Loucy (cell line): Measurements from ENCODE around the gene PDE4C.

Experiments
- H2AFZ ChIP-seq: fragments of 200-600 bp; sonication (generic); 2 replicates; pipeline ENCODE4 v1.6.0; 2016; ENCODE audit warnings: antibody characterized with exemption, mild to moderate bottlenecking, low read length, moderate library complexity
- H3F3A ChIP-seq: fragments of 200-600 bp; 2 replicates; pipeline ENCODE4 v1.6.0; 2016; ENCODE audit warnings: antibody characterized with exemption, low read depth, mild to moderate bottlenecking
- H3K27me3 ChIP-seq: fragments of 200-600 bp; sonication (generic); 2 replicates; pipeline ENCODE4 v1.6.1; 2014; ENCODE audit warnings: low read length, mild to moderate bottlenecking; ENCODE audit not compliant: insufficient read depth, poor library complexity, severe bottlenecking
- H3K36me3 ChIP-seq: fragments of 200-600 bp; sonication (generic); 2 replicates; pipeline ENCODE4 v1.6.1; 2016; ENCODE audit warnings: low read length; ENCODE audit not compliant: insufficient read depth
- H3K4me1 ChIP-seq: fragments of 200-600 bp; sonication (generic); 2 replicates; pipeline ENCODE4 v1.5.1; 2014; ENCODE audit warnings: low read length, mild to moderate bottlenecking; ENCODE audit not compliant: insufficient read depth, poor library complexity, severe bottlenecking
- H3K4me2 ChIP-seq: fragments of 200-600 bp; sonication (generic); 2 replicates; pipeline ENCODE4 v1.6.0; 2014; ENCODE audit warnings: antibody characterized with exemption, low read length, low read depth, mild to moderate bottlenecking; ENCODE audit not compliant: poor library complexity, severe bottlenecking
- H3K4me3 ChIP-seq: fragments of 200-600 bp; sonication (generic); 2 replicates; pipeline ENCODE4 v1.5.1; 2014; ENCODE audit warnings: low read length, mild to moderate bottlenecking, mixed read lengths; ENCODE audit not compliant: poor library complexity, severe bottlenecking
- H3K79me2 ChIP-seq: fragments of 200-600 bp; sonication (generic); 2 replicates; pipeline ENCODE4 v1.6.1; 2014; ENCODE audit warnings: low read length; ENCODE audit not compliant: insufficient read depth
- H3K9ac ChIP-seq: fragments of 200-600 bp; sonication (generic); 2 replicates; pipeline ENCODE4 v1.6.0; 2014; ENCODE audit warnings: mild to moderate bottlenecking, low read depth, low read length, moderate library complexity; ENCODE audit not compliant: poor library complexity, severe bottlenecking
- H3K9me2 ChIP-seq: fragments of 200-600 bp; sonication (generic); replicated peaks from 2 replicates; pipeline ENCODE4 v1.6.1; 2016; ENCODE audit warnings: low read depth, low read length, mixed read lengths
- H3K9me3 ChIP-seq: fragments of 200-600 bp; sonication (generic); 2 replicates; pipeline ENCODE4 v1.6.1; 2014; ENCODE audit warnings: mild to moderate bottlenecking, antibody characterized with exemption, low read length, low read depth; ENCODE audit not compliant: insufficient read depth
- H4K20me1 ChIP-seq: fragments of 200-600 bp; sonication (generic); 2 replicates; pipeline ENCODE4 v1.6.0; 2014; ENCODE audit warnings: antibody characterized with exemption, low read length, mild to moderate bottlenecking; ENCODE audit not compliant: insufficient read depth, poor library complexity, severe bottlenecking
- EZH2phosphoT487 ChIP-seq: fragments of 200-600 bp; IDR thresholded peaks from 2 replicates; pipeline ENCODE4 v1.6.1; 2018; ENCODE audit warnings: antibody characterized with exemption, mild to moderate bottlenecking, moderate library complexity, borderline replicate concordance
- TF ChIP-seq, protein P1 (sequence below): fragments of 200-600 bp; sonication (generic); conservative IDR thresholded peaks from 2 replicates; pipeline ENCODE4 v1.5.1; 2014; ENCODE audit warnings: mild to moderate bottlenecking, antibody characterized with exemption, low read length

The PDE4C gene

DNA sequence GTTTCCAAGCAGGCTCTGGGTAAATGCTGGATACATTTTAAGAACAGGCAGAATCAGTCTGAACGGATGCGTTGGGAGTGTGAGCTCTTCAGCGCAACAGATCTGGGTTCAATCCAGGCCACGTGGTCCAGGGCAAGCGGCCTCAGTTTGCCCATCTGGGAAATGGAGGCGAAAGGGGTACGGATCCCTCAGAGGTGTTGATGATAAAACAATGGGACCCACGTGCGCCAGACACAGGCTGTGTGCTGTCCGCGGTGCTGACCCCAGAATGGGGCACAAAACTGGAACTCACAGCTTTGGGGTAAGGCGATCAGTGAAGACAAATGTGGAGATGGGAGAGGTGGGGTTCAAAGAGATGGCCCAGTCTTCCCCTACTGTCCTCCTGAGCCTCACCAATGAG lies 13.1 kb upstream of the PDE4C start:
- no peaks in the 10 kb centered on the region for H3K36me3 ChIP-seq
- no peaks in the 10 kb centered on the region for H3K27me3 ChIP-seq
- no peaks in the 10 kb centered on the region for H3K9me2 ChIP-seq
- H3K9ac ChIP-seq: no peak overlapping the region
- H4K20me1 ChIP-seq: no peaks in the 10 kb centered on the region
- no peaks in the 10 kb centered on the region for H3K9me3 ChIP-seq
- TF ChIP-seq, protein P1, sequence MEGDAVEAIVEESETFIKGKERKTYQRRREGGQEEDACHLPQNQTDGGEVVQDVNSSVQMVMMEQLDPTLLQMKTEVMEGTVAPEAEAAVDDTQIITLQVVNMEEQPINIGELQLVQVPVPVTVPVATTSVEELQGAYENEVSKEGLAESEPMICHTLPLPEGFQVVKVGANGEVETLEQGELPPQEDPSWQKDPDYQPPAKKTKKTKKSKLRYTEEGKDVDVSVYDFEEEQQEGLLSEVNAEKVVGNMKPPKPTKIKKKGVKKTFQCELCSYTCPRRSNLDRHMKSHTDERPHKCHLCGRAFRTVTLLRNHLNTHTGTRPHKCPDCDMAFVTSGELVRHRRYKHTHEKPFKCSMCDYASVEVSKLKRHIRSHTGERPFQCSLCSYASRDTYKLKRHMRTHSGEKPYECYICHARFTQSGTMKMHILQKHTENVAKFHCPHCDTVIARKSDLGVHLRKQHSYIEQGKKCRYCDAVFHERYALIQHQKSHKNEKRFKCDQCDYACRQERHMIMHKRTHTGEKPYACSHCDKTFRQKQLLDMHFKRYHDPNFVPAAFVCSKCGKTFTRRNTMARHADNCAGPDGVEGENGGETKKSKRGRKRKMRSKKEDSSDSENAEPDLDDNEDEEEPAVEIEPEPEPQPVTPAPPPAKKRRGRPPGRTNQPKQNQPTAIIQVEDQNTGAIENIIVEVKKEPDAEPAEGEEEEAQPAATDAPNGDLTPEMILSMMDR: no peak
- TF ChIP-seq EZH2phosphoT487: no peak
- H3K4me1 ChIP-seq: no peaks in the 10 kb centered on the region
- no peaks in the 10 kb centered on the region for H3F3A ChIP-seq
- no peak overlapping the region for H2AFZ ChIP-seq
- no peaks in the 10 kb centered on the region for H3K79me2 ChIP-seq
- no peak overlapping the region for H3K4me2 ChIP-seq
- H3K4me3 ChIP-seq: no peak overlapping the region

DNA sequence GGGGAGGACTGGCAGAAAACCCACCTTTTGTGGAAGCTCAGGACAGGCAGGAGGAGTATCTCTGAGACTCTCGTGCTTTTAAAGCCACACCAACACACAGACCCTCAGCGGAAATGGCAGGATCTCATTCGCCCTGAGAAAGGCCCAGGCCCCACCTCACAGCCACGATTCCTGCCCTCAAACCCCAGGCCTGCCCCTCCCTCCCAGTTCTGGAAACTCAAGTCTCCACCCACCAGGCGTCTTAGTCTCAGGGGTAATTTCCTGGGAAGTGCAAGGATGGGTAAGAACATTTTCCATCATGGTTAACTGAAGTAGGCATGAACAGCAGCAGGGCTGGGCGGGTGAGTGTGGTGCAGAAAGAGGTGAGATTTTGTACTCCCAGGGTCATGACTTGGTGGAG lies 8.0 kb upstream of the PDE4C start:
- H3K79me2 ChIP-seq: no peaks in the 10 kb centered on the region
- no peaks in the 10 kb centered on the region for H3K36me3 ChIP-seq
- H2AFZ ChIP-seq: no peak overlapping the region
- peaks cover 7% of the 10 kb centered on the region for H3K4me1 ChIP-seq
- no peaks in the 10 kb centered on the region for H3K9me3 ChIP-seq
- no peaks in the 10 kb centered on the region for H3F3A ChIP-seq
- H3K9me2 ChIP-seq: no peaks in the 10 kb centered on the region
- H3K4me2 ChIP-seq: no peak overlapping the region
- no peak for TF ChIP-seq EZH2phosphoT487
- TF ChIP-seq, protein P1: no peak
- no peaks in the 10 kb centered on the region for H3K27me3 ChIP-seq
- peaks cover 2% of the 10 kb centered on the region for H4K20me1 ChIP-seq
- no peak overlapping the region for H3K4me3 ChIP-seq
- no peak overlapping the region for H3K9ac ChIP-seq

DNA sequence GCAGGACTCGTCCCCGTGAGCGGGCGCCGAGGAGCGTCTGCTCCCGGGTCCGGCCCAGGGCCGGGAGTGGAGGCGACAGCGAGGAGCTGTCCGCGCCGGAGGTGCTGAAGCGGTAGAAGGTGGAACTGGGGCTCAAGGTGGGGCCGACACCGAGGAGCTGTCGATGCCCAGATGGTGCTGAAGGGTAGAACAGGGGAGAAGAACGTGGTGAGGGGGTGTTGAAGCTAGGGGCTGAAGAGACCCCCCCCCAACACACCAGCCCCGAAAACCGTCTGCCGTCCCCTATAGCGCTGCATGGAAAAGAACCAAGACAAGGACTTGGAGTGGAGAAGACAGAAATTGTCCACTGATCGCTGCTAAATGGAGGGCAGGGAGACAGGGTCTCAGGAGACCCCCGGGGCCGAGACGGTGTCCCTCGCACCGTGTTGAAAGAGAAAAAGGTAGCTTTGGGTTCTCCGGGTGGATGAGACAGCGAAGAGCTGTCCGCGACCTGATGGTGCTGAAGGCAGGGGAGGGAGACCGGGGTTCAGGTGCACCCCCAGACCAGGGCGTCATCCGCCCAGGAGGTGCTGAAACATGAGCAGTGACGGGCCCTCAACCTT lies 7.1 kb upstream of the PDE4C start:
- H3K79me2 ChIP-seq: no peaks in the 10 kb centered on the region
- H3K27me3 ChIP-seq: no peaks in the 10 kb centered on the region
- no peak overlapping the region for H2AFZ ChIP-seq
- TF ChIP-seq, protein P1: no peak
- no peak for TF ChIP-seq EZH2phosphoT487
- H3K9me3 ChIP-seq: no peaks in the 10 kb centered on the region
- H3K4me2 ChIP-seq: no peak overlapping the region
- no peaks in the 10 kb centered on the region for H3K9me2 ChIP-seq
- no peak overlapping the region for H3K9ac ChIP-seq
- H3F3A ChIP-seq: no peaks in the 10 kb centered on the region
- H3K36me3 ChIP-seq: no peaks in the 10 kb centered on the region
- peaks cover 7% of the 10 kb centered on the region for H3K4me1 ChIP-seq
- H3K4me3 ChIP-seq: no peak overlapping the region
- peaks cover 2% of the 10 kb centered on the region for H4K20me1 ChIP-seq
